Measurements from ENCODE around the gene DEFB121.
"Not testable (repeated sequence)": the region's sequence is repeated elsewhere in the genome, so short reads cannot be mapped to it uniquely, and the experiment has no call there.

The DEFB121 gene

GRCh38 chr20:31364272-31364671 lies 41.7 kb downstream of the DEFB121 start:
- not testable (repeated sequence) for H3K4me3 ChIP-seq (ENCODE audit: low read depth, low read length)

- no peak overlapping the region for H3K4me3 ChIP-seq (ENCODE audit: low read depth, low read length)
These were observed 42.7 kb downstream of the DEFB121 start for GRCh38 chr20:31363295-31363694.

- H3K4me3 ChIP-seq (ENCODE audit: low read depth, low read length) = no peak overlapping the region
These were observed 50.0 kb downstream of the DEFB121 start for GRCh38 chr20:31355981-31356380.

All from iPS-11a (cell line).